HEK293 (cell line): Measurements from ENCODE around the gene CDK5R1.
A peak's percentile ranks its signal among the peaks of the same experiment; 100 is the strongest.

ENCODE experiments used
- FEZF1 ChIP-seq: fragments of 450-650 bp; formaldehyde crosslinking; IDR thresholded peaks from 2 replicates; pipeline ENCODE4 v1.5.1; 2016; ENCODE audit warnings: missing biosample characterization, missing genetic modification characterization
- MEIS1 ChIP-seq: sonication (generic); formaldehyde crosslinking; IDR thresholded peaks from 2 replicates; pipeline ENCODE4 v1.8.1; 2022; ENCODE audit warnings: missing genetic modification reagents, mild to moderate bottlenecking, borderline replicate concordance
- MYNN ChIP-seq: fragments of 450-650 bp; formaldehyde crosslinking; IDR thresholded peaks from 2 replicates; pipeline ENCODE4 v1.5.1; 2016; ENCODE audit warnings: missing biosample characterization, missing genetic modification characterization, borderline replicate concordance
- SCRT2 ChIP-seq: fragments of 450-650 bp; formaldehyde crosslinking; IDR thresholded peaks from 2 replicates; pipeline ENCODE4 v1.5.1; 2016; ENCODE audit warnings: missing biosample characterization, missing genetic modification characterization
- SP3 ChIP-seq: fragments of 450-650 bp; formaldehyde crosslinking; IDR thresholded peaks from 2 replicates; pipeline ENCODE4 v1.5.1; 2016; ENCODE audit warnings: missing biosample characterization, missing genetic modification characterization
- ZBTB49 ChIP-seq: fragments of 450-650 bp; formaldehyde crosslinking; IDR thresholded peaks from 2 replicates; pipeline ENCODE4 v1.5.1; 2016; ENCODE audit warnings: missing biosample characterization, missing genetic modification characterization, low read depth
- ZFHX2 ChIP-seq: fragments of 450-650 bp; formaldehyde crosslinking; conservative IDR thresholded peaks from 2 replicates; pipeline ENCODE4 v1.5.1; 2016; ENCODE audit warnings: missing biosample characterization, missing genetic modification characterization
- ZFP3 ChIP-seq: fragments of 450-650 bp; formaldehyde crosslinking; IDR thresholded peaks from 2 replicates; pipeline ENCODE4 v1.5.1; 2016; ENCODE audit warnings: low read depth, missing biosample characterization, missing genetic modification characterization
- ZNF155 ChIP-seq: fragments of 450-650 bp; formaldehyde crosslinking; IDR thresholded peaks from 2 replicates; pipeline ENCODE4 v1.5.1; 2016; ENCODE audit warnings: missing biosample characterization, missing genetic modification characterization
- ZNF184 ChIP-seq: fragments of 450-650 bp; IDR thresholded peaks from 2 replicates; pipeline ENCODE4 v1.5.1; 2018; ENCODE audit warnings: missing biosample characterization, mild to moderate bottlenecking, missing genetic modification characterization
- ZNF19 ChIP-seq: fragments of 450-650 bp; formaldehyde crosslinking; IDR thresholded peaks from 2 replicates; pipeline ENCODE4; 2016; ENCODE audit warnings: missing biosample characterization, missing genetic modification characterization, low read depth
- ZNF24 ChIP-seq: fragments of 450-650 bp; formaldehyde crosslinking; IDR thresholded peaks from 2 replicates; pipeline ENCODE4 v1.5.1; 2016; ENCODE audit warnings: missing biosample characterization, missing genetic modification characterization
- ZNF449 ChIP-seq: fragments of 450-650 bp; formaldehyde crosslinking; IDR thresholded peaks from 2 replicates; pipeline ENCODE4 v1.5.1; 2017; ENCODE audit warnings: missing biosample characterization, mild to moderate bottlenecking, missing genetic modification characterization, moderate library complexity
- ZNF530 ChIP-seq: fragments of 450-650 bp; formaldehyde crosslinking; IDR thresholded peaks from 2 replicates; pipeline ENCODE4 v1.5.1; 2016; ENCODE audit warnings: low read depth, missing biosample characterization, missing genetic modification characterization
- ZNF660 ChIP-seq: fragments of 450-650 bp; IDR thresholded peaks from 2 replicates; pipeline ENCODE4 v1.5.1; 2018; ENCODE audit warnings: missing biosample characterization, mild to moderate bottlenecking, missing genetic modification characterization
- ZNF707 ChIP-seq: fragments of 450-650 bp; formaldehyde crosslinking; IDR thresholded peaks from 2 replicates; pipeline ENCODE4 v1.5.1; 2016; ENCODE audit warnings: missing biosample characterization, missing genetic modification characterization
- ZNF768 ChIP-seq: fragments of 450-650 bp; formaldehyde crosslinking; IDR thresholded peaks from 2 replicates; pipeline ENCODE4 v1.5.1; 2018; ENCODE audit warnings: missing biosample characterization, mild to moderate bottlenecking, missing genetic modification characterization
- ZSCAN4 ChIP-seq: fragments of 450-650 bp; formaldehyde crosslinking; IDR thresholded peaks from 2 replicates; pipeline ENCODE4 v1.5.1; 2017; ENCODE audit warnings: missing biosample characterization, missing genetic modification characterization
- TF ChIP-seq, protein P1 (sequence below): fragments of 450-650 bp; formaldehyde crosslinking; IDR thresholded peaks from 2 replicates; pipeline ENCODE4 v1.5.1; 2016; ENCODE audit warnings: missing biosample characterization, missing genetic modification characterization, borderline replicate concordance
- TF ChIP-seq, protein P2 (sequence below): fragments of 450-650 bp; formaldehyde crosslinking; IDR thresholded peaks from 2 replicates; pipeline ENCODE4 v1.5.1; 2016; ENCODE audit warnings: missing biosample characterization, missing genetic modification characterization
- TF ChIP-seq, protein P3 (sequence below): fragments of 450-650 bp; formaldehyde crosslinking; IDR thresholded peaks from 2 replicates; pipeline ENCODE4 v1.5.1; 2016; ENCODE audit warnings: missing biosample characterization, missing genetic modification characterization
- TF ChIP-seq, protein P4 (sequence below): fragments of 450-650 bp; formaldehyde crosslinking; IDR thresholded peaks from 2 replicates; pipeline ENCODE4 v1.5.1; 2016; ENCODE audit warnings: missing biosample characterization, missing genetic modification characterization

Gene CDK5R1

DNA sequence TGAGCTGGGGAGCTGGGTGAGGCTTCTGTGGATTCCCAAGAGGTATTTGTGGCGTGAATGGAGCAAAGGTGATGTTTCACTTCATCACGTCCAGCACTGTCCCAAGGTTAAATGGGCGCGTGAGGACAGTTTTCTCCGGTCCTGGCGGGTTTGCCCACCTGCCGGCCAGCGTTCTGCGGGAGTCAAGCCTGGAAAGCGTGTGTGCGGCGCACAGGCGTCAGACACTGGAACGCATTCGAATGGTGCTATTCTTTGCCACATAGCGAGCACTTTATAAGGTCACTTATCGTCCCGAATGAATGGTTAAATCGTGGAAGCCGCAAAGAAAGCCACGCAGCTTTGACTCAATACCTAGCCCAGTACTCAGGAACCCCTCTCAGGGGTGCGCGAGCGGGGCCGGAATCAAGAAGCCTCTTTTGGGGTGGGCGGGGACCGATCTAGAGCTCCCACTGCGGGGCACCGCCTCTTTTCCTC is 42.9 kb upstream of the CDK5R1 start (continued):
- TF ChIP-seq, protein P1, sequence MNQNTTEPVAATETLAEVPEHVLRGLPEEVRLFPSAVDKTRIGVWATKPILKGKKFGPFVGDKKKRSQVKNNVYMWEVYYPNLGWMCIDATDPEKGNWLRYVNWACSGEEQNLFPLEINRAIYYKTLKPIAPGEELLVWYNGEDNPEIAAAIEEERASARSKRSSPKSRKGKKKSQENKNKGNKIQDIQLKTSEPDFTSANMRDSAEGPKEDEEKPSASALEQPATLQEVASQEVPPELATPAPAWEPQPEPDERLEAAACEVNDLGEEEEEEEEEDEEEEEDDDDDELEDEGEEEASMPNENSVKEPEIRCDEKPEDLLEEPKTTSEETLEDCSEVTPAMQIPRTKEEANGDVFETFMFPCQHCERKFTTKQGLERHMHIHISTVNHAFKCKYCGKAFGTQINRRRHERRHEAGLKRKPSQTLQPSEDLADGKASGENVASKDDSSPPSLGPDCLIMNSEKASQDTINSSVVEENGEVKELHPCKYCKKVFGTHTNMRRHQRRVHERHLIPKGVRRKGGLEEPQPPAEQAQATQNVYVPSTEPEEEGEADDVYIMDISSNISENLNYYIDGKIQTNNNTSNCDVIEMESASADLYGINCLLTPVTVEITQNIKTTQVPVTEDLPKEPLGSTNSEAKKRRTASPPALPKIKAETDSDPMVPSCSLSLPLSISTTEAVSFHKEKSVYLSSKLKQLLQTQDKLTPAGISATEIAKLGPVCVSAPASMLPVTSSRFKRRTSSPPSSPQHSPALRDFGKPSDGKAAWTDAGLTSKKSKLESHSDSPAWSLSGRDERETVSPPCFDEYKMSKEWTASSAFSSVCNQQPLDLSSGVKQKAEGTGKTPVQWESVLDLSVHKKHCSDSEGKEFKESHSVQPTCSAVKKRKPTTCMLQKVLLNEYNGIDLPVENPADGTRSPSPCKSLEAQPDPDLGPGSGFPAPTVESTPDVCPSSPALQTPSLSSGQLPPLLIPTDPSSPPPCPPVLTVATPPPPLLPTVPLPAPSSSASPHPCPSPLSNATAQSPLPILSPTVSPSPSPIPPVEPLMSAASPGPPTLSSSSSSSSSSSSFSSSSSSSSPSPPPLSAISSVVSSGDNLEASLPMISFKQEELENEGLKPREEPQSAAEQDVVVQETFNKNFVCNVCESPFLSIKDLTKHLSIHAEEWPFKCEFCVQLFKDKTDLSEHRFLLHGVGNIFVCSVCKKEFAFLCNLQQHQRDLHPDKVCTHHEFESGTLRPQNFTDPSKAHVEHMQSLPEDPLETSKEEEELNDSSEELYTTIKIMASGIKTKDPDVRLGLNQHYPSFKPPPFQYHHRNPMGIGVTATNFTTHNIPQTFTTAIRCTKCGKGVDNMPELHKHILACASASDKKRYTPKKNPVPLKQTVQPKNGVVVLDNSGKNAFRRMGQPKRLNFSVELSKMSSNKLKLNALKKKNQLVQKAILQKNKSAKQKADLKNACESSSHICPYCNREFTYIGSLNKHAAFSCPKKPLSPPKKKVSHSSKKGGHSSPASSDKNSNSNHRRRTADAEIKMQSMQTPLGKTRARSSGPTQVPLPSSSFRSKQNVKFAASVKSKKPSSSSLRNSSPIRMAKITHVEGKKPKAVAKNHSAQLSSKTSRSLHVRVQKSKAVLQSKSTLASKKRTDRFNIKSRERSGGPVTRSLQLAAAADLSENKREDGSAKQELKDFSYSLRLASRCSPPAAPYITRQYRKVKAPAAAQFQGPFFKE = no peak
- TF ChIP-seq ZFP3 (no peak), MYNN (no peak), ZNF707 (no peak), SCRT2 (no peak), ZBTB49 (tag by site-specific recombination) (no peak), ZNF660 (tag by site-specific recombination) (no peak), MEIS1 (CRISPR knock-in tag) (no peak), ZNF768 (tag by site-specific recombination) (no peak), ZNF184 (no peak), ZSCAN4 (no peak), FEZF1 (tag by site-specific recombination) (no peak), ZNF530 (tag by site-specific recombination) (no peak), ZNF19 (no peak), ZNF24 (peak; percentile 78; the same call in 1 of the 2 replicates), ZNF155 (no peak), ZFHX2 (no peak), SP3 (no peak), ZNF449 (tag by site-specific recombination) (no peak)
- TF ChIP-seq, protein P2, sequence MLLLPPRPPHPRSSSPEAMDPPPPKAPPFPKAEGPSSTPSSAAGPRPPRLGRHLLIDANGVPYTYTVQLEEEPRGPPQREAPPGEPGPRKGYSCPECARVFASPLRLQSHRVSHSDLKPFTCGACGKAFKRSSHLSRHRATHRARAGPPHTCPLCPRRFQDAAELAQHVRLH = no peak
- TF ChIP-seq, protein P3, sequence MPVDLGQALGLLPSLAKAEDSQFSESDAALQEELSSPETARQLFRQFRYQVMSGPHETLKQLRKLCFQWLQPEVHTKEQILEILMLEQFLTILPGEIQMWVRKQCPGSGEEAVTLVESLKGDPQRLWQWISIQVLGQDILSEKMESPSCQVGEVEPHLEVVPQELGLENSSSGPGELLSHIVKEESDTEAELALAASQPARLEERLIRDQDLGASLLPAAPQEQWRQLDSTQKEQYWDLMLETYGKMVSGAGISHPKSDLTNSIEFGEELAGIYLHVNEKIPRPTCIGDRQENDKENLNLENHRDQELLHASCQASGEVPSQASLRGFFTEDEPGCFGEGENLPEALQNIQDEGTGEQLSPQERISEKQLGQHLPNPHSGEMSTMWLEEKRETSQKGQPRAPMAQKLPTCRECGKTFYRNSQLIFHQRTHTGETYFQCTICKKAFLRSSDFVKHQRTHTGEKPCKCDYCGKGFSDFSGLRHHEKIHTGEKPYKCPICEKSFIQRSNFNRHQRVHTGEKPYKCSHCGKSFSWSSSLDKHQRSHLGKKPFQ (tag by site-specific recombination) = no peak
- TF ChIP-seq, protein P4, sequence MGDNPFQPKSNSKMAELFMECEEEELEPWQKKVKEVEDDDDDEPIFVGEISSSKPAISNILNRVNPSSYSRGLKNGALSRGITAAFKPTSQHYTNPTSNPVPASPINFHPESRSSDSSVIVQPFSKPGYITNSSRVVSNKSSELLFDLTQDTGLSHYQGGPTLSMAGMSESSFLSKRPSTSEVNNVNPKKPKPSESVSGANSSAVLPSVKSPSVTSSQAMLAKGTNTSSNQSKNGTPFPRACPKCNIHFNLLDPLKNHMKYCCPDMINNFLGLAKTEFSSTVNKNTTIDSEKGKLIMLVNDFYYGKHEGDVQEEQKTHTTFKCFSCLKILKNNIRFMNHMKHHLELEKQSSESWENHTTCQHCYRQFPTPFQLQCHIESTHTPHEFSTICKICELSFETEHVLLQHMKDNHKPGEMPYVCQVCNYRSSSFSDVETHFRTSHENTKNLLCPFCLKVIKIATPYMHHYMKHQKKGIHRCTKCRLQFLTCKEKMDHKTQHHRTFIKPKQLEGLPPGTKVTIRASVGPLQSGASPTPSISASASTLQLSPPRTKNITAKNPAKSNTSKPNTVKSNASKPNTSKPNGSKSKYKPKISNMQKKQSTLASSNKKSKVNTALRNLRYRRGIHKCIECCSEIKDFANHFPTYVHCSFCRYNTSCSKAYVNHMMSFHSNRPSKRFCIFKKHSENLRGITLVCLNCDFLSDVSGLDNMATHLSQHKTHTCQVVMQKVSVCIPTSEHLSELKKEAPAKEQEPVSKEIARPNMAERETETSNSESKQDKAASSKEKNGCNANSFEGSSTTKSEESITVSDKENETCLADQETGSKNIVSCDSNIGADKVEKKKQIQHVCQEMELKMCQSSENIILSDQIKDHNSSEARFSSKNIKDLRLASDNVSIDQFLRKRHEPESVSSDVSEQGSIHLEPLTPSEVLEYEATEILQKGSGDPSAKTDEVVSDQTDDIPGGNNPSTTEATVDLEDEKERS (tag by site-specific recombination) = no peak
